HepG2 (cell line): ENCODE data around the gene TP53BP2. TPM values are rescaled to one million over a fixed set of nuclear protein-coding genes. Genes with fewer than 3 reads are reported as not detected.

ENCODE experiments used
- ATAC-seq: fragments of 200-7000 bp; cut with Tn5 transposase; 3 replicates; pipeline ENCODE4 v1.9.1; 2020; ENCODE audit warnings: mild to moderate bottlenecking, moderate library complexity
- BruUV-seq: library from RNA; stranded (reverse); fragments of 400-500 nt; replicated peaks from 2 replicates; lab custom pipeline; 2021; lab: Mats Ljungman, UMichigan
- CTCF ChIA-PET: fragments of 300-600 bp; formaldehyde crosslinking; extraction: SDS; loops from one replicate; lab custom pipeline; 2021; ENCODE audit warnings: low total read pairs, inconsistent platforms, low intra/inter-chr PET ratio; lab: Yijun Ruan, JAX
- POLR2A ChIA-PET: fragments of 350-600 bp; sonication (Branson Sonifier 250); formaldehyde crosslinking; loops from one replicate; lab custom pipeline; 2020; ENCODE audit warnings: antibody characterized with exemption, inconsistent platforms; lab: Yijun Ruan, JAX
- DNase-seq: peaks from one replicate; pipeline ENCODE4 v3.0.0-alpha.2; 2015; ENCODE audit warnings: low spot score
- FAIRE-seq: peaks from 3 replicates; lab custom pipeline; 2011; peaks lifted over from hg19 to GRCh38; lab: Jason Lieb, UNC
- H2AFZ ChIP-seq: one replicate; pipeline ENCODE4 v1.6.1; 2011; ENCODE audit warnings: low read length, inconsistent platforms
- H3K27ac ChIP-seq: fragments of 300-600 bp; 3 replicates; pipeline ENCODE4 v1.8.0; 2011; ENCODE audit warnings: mixed run types, mild to moderate bottlenecking, mixed read lengths, low read length, inconsistent platforms; ENCODE audit not compliant: insufficient read depth; ENCODE audit errors: extremely low read length
- H3K27me3 ChIP-seq, 2 experiments: fragments of 200-600 bp in 1 of 2; 2 replicates in 1 of 2; 3 replicates in 1 of 2; pipeline versions ENCODE4 v1.6.0 to v1.8.0; 2011; ENCODE audit warnings: low read length in 2 of 2, mild to moderate bottlenecking in 2 of 2, moderate library complexity in 2 of 2, inconsistent platforms in 1 of 2; ENCODE audit not compliant: insufficient read depth in 2 of 2, control insufficient read depth in 1 of 2
- H3K36me3 ChIP-seq, 2 experiments: fragments of 200-600 bp in 1 of 2; replicated peaks in 1 of 2; 2 replicates in 1 of 2; 3 replicates in 1 of 2; pipeline versions ENCODE4 v1.5.1 to v1.8.0; 2011; ENCODE audit warnings: low read length in 2 of 2, inconsistent platforms in 1 of 2; ENCODE audit not compliant: insufficient read depth in 2 of 2, control insufficient read depth in 1 of 2
- H3K4me1 ChIP-seq: 2 replicates; pipeline ENCODE4 v1.5.1; 2012; ENCODE audit warnings: low read length, inconsistent platforms; ENCODE audit not compliant: insufficient read depth
- H3K4me2 ChIP-seq: 2 replicates; pipeline ENCODE4 v1.6.0; 2011; ENCODE audit warnings: low read depth, low read length, inconsistent platforms
- H3K4me3 ChIP-seq, 3 experiments: fragments of 200-600 bp in 1 of 3; sonication (generic), shearing (Covaris generic) in 1 of 3; replicated peaks in 1 of 3; 2 replicates each; pipeline ENCODE4 v1.5.1; 2011 to 2016; ENCODE audit warnings: low read length in 3 of 3, inconsistent platforms in 2 of 3, low read depth in 2 of 3, mild to moderate bottlenecking in 2 of 3, control low read depth in 1 of 3, mixed read lengths in 1 of 3; ENCODE audit not compliant: insufficient read depth in 1 of 3
- H3K79me2 ChIP-seq: one replicate; pipeline ENCODE4 v1.6.1; 2011; ENCODE audit warnings: low read length, inconsistent platforms; ENCODE audit not compliant: insufficient read depth
- H3K9ac ChIP-seq: 2 replicates; pipeline ENCODE4 v1.6.0; 2011; ENCODE audit warnings: mild to moderate bottlenecking, low read depth, low read length, inconsistent platforms; ENCODE audit not compliant: insufficient read depth
- H3K9me3 ChIP-seq: 2 replicates; pipeline ENCODE4 v1.5.1; 2012; ENCODE audit warnings: mild to moderate bottlenecking, low read length
- H4K20me1 ChIP-seq: 2 replicates; pipeline ENCODE4 v1.6.0; 2011; ENCODE audit warnings: inconsistent platforms, mild to moderate bottlenecking, low read length, moderate library complexity; ENCODE audit not compliant: insufficient read depth
- ADNP ChIP-seq: sonication (generic); formaldehyde crosslinking; IDR thresholded peaks from 2 replicates; pipeline ENCODE4 v1.4.0; 2020; ENCODE audit warnings: missing genetic modification reagents
- KAT8 ChIP-seq: IDR thresholded peaks from 2 replicates; pipeline ENCODE4 v1.6.1; 2016; ENCODE audit warnings: missing genetic modification reagents, missing compliant biosample characterization
- KLF13 ChIP-seq: sonication (generic); formaldehyde crosslinking; IDR thresholded peaks from 2 replicates; pipeline ENCODE4 v1.4.0; 2020; ENCODE audit warnings: mild to moderate bottlenecking, missing genetic modification reagents
- NFATC3 ChIP-seq: sonication (generic); formaldehyde crosslinking; IDR thresholded peaks from 2 replicates; pipeline ENCODE4 v1.5.1; 2020; ENCODE audit warnings: mild to moderate bottlenecking, missing genetic modification reagents
- POLR2AphosphoS5 ChIP-seq: IDR thresholded peaks from 2 replicates; pipeline ENCODE4 v1.6.1; 2012; ENCODE audit warnings: low read depth, low read length
- SMAD9 ChIP-seq: sonication (generic); formaldehyde crosslinking; IDR thresholded peaks from 2 replicates; pipeline ENCODE4 v1.5.1; 2020; ENCODE audit warnings: mild to moderate bottlenecking, missing genetic modification reagents
- TARDBP ChIP-seq: sonication (generic); formaldehyde crosslinking; IDR thresholded peaks from 2 replicates; pipeline ENCODE4 v1.8.0; 2022; ENCODE audit warnings: mild to moderate bottlenecking, missing genetic modification reagents
- TEAD3 ChIP-seq: optimal IDR thresholded peaks from 2 replicates; pipeline ENCODE3; 2016; ENCODE audit warnings: borderline replicate concordance
- TOE1 ChIP-seq: sonication (generic); formaldehyde crosslinking; IDR thresholded peaks from 2 replicates; pipeline ENCODE4 v1.4.0; 2020; ENCODE audit warnings: mild to moderate bottlenecking, missing genetic modification reagents
- ZNF205 ChIP-seq: IDR thresholded peaks from 2 replicates; pipeline ENCODE4 v1.6.1; 2018; ENCODE audit warnings: missing biosample characterization, missing genetic modification reagents
- ZNF451 ChIP-seq: sonication (generic); formaldehyde crosslinking; IDR thresholded peaks from 2 replicates; pipeline ENCODE4 v1.5.0; 2020; ENCODE audit warnings: mild to moderate bottlenecking, missing genetic modification reagents
- WGBS: methylation state at CpG from one replicate; pipeline ENCODE4 v1.1.6; 2017; ENCODE audit warnings: low lambda C conversion rate; 5-methylcytosine and 5-hydroxymethylcytosine counted together
- in situ Hi-C: cut with HindIII; loops from 2 replicates; pipeline ENCODE4 v1.10.0; 2017; ENCODE audit warnings: low pct_unique_long_range_greater_than_20kb; ENCODE audit not compliant: extremely low pct_ligation_motif_present
- intact Hi-C: fragments of 100-400 bp; cut with micrococcal nuclease; formaldehyde crosslinking; loops from one replicate; pipeline ENCODE4 v1.10.0; 2022; ENCODE audit not compliant: unreplicated experiment
- polyA plus RNA-seq, 8 experiments: library from polyadenylated mRNA; depleted of rRNA in 3 of 8; stranded (reverse) in 7 of 8; unstranded in 1 of 8; fragments of >200 nt; fragmentation: Illumina TruSeq in 4 of 8; extraction: Trizol in 4 of 8; gene quantifications; 2 replicates each; pipeline versions ENCODE4 v1.2.1 to v1.2.3, GENCODE V29; 2011 to 2016; ENCODE audit warnings: low read depth in 4 of 8, missing spikeins in 1 of 8, mixed read lengths in 1 of 8; ENCODE audit not compliant: insufficient read depth in 1 of 8
- total RNA-seq, 5 experiments: library from RNA; depleted of rRNA; stranded (reverse); fragments of >200 nt; fragmentation: Illumina TruSeq; extraction: Trizol; gene quantifications; 2 replicates each; pipeline ENCODE4 v1.2.3, GENCODE V29; 2016; ENCODE audit warnings: low read depth in 1 of 5
- TF ChIP-seq, protein P1 (sequence below), 2 experiments: IDR thresholded peaks; 2 replicates each; pipeline ENCODE4 v1.6.1; 2011 to 2012; ENCODE audit warnings: low read length in 2 of 2, borderline replicate concordance in 1 of 2, low read depth in 1 of 2, mild to moderate bottlenecking in 1 of 2, moderate library complexity in 1 of 2
- TF ChIP-seq, protein P2 (sequence below): IDR thresholded peaks from 2 replicates; pipeline ENCODE4 v1.6.1; 2016; ENCODE audit warnings: missing genetic modification reagents, missing compliant biosample characterization
- TF ChIP-seq, protein P3 (sequence below): sonication (generic); formaldehyde crosslinking; conservative IDR thresholded peaks from 2 replicates; pipeline ENCODE4 v1.8.0; 2022; ENCODE audit warnings: low read depth, missing genetic modification reagents
- TF ChIP-seq, protein P4 (sequence below): sonication (generic); formaldehyde crosslinking; IDR thresholded peaks from 2 replicates; pipeline ENCODE4 v1.4.0; 2020; ENCODE audit warnings: missing genetic modification reagents

Gene TP53BP2
- total and polyA plus RNA-seq, 2 of the 13 experiments (the other 11 are each of a cell fraction or from before 2014, with no cell fraction given): 10.0 to 14.0 TPM

DNA sequence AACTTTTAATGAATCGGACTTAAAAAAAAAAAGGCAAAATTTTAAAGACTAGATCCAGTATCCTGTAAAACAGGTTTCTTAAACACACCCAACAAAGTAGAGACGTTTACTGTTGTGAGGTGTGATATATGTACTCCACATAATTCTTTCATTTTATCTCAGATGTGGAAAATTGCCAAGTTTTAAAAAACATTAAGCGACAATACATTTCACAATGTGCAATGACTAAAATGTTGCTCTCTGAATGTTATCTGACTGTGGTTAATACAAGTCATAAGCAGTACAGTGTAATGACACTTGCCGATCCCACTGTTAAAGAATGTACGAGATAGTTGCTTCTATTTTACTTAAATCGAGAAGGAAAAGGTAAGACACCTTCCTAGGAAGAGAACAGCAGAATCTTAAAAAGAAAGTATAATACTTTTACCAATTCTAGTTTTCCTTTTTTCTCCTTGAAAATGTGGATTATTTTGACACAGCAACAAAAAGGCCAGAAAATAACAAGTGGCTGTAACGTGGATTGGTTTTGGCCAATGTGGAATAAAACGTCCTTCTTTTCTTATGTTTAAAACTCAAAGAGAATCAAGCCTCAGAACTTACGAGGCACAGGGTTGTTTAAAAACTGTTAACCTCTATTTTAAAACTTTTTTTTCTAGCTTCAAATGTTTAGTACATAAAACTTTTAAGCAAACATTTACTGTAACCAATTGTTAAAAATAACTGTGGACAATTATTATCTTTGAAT, 51.4 kb downstream of the TP53BP2 start:
- TF ChIP-seq POLR2AphosphoS5: no peak
- TF ChIP-seq ZNF205: no peak
- TF ChIP-seq, protein P1, sequence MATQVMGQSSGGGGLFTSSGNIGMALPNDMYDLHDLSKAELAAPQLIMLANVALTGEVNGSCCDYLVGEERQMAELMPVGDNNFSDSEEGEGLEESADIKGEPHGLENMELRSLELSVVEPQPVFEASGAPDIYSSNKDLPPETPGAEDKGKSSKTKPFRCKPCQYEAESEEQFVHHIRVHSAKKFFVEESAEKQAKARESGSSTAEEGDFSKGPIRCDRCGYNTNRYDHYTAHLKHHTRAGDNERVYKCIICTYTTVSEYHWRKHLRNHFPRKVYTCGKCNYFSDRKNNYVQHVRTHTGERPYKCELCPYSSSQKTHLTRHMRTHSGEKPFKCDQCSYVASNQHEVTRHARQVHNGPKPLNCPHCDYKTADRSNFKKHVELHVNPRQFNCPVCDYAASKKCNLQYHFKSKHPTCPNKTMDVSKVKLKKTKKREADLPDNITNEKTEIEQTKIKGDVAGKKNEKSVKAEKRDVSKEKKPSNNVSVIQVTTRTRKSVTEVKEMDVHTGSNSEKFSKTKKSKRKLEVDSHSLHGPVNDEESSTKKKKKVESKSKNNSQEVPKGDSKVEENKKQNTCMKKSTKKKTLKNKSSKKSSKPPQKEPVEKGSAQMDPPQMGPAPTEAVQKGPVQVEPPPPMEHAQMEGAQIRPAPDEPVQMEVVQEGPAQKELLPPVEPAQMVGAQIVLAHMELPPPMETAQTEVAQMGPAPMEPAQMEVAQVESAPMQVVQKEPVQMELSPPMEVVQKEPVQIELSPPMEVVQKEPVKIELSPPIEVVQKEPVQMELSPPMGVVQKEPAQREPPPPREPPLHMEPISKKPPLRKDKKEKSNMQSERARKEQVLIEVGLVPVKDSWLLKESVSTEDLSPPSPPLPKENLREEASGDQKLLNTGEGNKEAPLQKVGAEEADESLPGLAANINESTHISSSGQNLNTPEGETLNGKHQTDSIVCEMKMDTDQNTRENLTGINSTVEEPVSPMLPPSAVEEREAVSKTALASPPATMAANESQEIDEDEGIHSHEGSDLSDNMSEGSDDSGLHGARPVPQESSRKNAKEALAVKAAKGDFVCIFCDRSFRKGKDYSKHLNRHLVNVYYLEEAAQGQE (IDR thresholded peaks at IDR 0.05; ENCODE audit: borderline replicate concordance in 1 of 2, low read depth in 1 of 2, low read length in 2 of 2): no peak
- TF ChIP-seq KLF13: no peak
- TF ChIP-seq TEAD3 (CRISPR knock-in tag): no peak
- no peak for TF ChIP-seq KAT8 (CRISPR knock-in tag)
- TF ChIP-seq TOE1 (CRISPR knock-in tag): no peak
- no peak for TF ChIP-seq ADNP (CRISPR knock-in tag)
- TF ChIP-seq, protein P2, sequence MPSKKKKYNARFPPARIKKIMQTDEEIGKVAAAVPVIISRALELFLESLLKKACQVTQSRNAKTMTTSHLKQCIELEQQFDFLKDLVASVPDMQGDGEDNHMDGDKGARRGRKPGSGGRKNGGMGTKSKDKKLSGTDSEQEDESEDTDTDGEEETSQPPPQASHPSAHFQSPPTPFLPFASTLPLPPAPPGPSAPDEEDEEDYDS (CRISPR knock-in tag): no peak
- TF ChIP-seq TARDBP: no peak
- TF ChIP-seq, protein P3, sequence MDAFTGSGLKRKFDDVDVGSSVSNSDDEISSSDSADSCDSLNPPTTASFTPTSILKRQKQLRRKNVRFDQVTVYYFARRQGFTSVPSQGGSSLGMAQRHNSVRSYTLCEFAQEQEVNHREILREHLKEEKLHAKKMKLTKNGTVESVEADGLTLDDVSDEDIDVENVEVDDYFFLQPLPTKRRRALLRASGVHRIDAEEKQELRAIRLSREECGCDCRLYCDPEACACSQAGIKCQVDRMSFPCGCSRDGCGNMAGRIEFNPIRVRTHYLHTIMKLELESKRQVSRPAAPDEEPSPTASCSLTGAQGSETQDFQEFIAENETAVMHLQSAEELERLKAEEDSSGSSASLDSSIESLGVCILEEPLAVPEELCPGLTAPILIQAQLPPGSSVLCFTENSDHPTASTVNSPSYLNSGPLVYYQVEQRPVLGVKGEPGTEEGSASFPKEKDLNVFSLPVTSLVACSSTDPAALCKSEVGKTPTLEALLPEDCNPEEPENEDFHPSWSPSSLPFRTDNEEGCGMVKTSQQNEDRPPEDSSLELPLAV (CRISPR knock-in tag): no peak
- TF ChIP-seq ZNF451 (CRISPR knock-in tag): no peak
- TF ChIP-seq, protein P4, sequence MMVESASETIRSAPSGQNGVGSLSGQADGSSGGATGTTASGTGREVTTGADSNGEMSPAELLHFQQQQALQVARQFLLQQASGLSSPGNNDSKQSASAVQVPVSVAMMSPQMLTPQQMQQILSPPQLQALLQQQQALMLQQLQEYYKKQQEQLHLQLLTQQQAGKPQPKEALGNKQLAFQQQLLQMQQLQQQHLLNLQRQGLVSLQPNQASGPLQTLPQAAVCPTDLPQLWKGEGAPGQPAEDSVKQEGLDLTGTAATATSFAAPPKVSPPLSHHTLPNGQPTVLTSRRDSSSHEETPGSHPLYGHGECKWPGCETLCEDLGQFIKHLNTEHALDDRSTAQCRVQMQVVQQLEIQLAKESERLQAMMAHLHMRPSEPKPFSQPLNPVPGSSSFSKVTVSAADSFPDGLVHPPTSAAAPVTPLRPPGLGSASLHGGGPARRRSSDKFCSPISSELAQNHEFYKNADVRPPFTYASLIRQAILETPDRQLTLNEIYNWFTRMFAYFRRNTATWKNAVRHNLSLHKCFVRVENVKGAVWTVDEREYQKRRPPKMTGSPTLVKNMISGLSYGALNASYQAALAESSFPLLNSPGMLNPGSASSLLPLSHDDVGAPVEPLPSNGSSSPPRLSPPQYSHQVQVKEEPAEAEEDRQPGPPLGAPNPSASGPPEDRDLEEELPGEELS: no peak
- TF ChIP-seq SMAD9 (CRISPR knock-in tag): no peak
- no peak for TF ChIP-seq NFATC3

More for the DNA sequence above, 51.4 kb downstream of the TP53BP2 start:
- intact Hi-C loops: no loop called here
- no peaks in the 10 kb centered on the region for H3K9me3 ChIP-seq
- no peak for ATAC-seq
- in situ Hi-C loops: no loop called here
- no peak overlapping the region for H3K4me2 ChIP-seq
- FAIRE-seq: no peak
- ChIA-PET CTCF (no interaction called here), POLR2A (no interaction called here)
- no peak overlapping the region for H2AFZ ChIP-seq
- BruUV-seq: no TSS peak
- no peak overlapping the region for H3K9ac ChIP-seq
- WGBS: 96% methylated on average over 9 of the region's 9 CpGs
- H3K27me3 ChIP-seq: no peaks in the 10 kb centered on the region
- no peak overlapping the region for H3K4me3 ChIP-seq
- no peaks in the 10 kb centered on the region for H3K4me1 ChIP-seq
- H4K20me1 ChIP-seq: no peaks in the 10 kb centered on the region
- no peak overlapping the region for H3K27ac ChIP-seq
- no peak for DNase-seq
- H3K79me2 ChIP-seq: no peaks in the 10 kb centered on the region
- H3K36me3 ChIP-seq: peaks cover 6 to 46% of the 10 kb centered on the region in 2 experiments
